ENCODE measurements around the gene CGAS.
A peak's percentile ranks its signal among the peaks of the same experiment; 100 is the strongest.

GRCh38 chr6:73388800-73389512, 63.1 kb downstream of the CGAS start:
- TF ChIP-seq CTCF (tag by site-specific recombination; IDR thresholded peaks at IDR 0.05) (peak; percentile 83), GLI2 (tag by site-specific recombination; IDR thresholded peaks at IDR 0.05; ENCODE audit: borderline replicate concordance, low read depth) (no peak), ZNF571 (tag by site-specific recombination; IDR thresholded peaks at IDR 0.05) (no peak), ZNF518A (tag by site-specific recombination; conservative IDR thresholded peaks at IDR 0.05; ENCODE audit: low read depth) (no peak), TCF7L2 (IDR thresholded peaks at IDR 0.05; ENCODE audit: borderline replicate concordance, low read depth, low read length) (peak; percentile 25; the same call in 1 of the 2 replicates)
- TF ChIP-seq, protein P1, sequence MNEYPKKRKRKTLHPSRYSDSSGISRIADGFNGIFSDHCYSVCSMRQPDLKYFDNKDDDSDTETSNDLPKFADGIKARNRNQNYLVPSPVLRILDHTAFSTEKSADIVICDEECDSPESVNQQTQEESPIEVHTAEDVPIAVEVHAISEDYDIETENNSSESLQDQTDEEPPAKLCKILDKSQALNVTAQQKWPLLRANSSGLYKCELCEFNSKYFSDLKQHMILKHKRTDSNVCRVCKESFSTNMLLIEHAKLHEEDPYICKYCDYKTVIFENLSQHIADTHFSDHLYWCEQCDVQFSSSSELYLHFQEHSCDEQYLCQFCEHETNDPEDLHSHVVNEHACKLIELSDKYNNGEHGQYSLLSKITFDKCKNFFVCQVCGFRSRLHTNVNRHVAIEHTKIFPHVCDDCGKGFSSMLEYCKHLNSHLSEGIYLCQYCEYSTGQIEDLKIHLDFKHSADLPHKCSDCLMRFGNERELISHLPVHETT (tag by site-specific recombination; IDR thresholded peaks at IDR 0.05), result no peak

Data from HEK293 (cell line).